Endometrial microvascular endothelial cells (primary cell): ENCODE results near the gene TEX35. TPM values are rescaled to one million over a fixed set of nuclear protein-coding genes. Genes with fewer than 3 reads are reported as not detected.

ENCODE experiments used
- in situ Hi-C: cut with HindIII; loops from 2 replicates; pipeline ENCODE4 v1.10.0; 2017; ENCODE audit warnings: low sequenced_read_pairs, low pct_unique_long_range_greater_than_20kb; ENCODE audit errors: inconsistent ontology term
- total RNA-seq: library from RNA; depleted of rRNA; stranded (reverse); fragments of >200 nt; gene quantifications from one replicate; pipeline ENCODE4 v1.2.3, GENCODE V29; 2015; ENCODE audit errors: inconsistent ontology term

The TEX35 gene
- not detected for total RNA-seq

DNA sequence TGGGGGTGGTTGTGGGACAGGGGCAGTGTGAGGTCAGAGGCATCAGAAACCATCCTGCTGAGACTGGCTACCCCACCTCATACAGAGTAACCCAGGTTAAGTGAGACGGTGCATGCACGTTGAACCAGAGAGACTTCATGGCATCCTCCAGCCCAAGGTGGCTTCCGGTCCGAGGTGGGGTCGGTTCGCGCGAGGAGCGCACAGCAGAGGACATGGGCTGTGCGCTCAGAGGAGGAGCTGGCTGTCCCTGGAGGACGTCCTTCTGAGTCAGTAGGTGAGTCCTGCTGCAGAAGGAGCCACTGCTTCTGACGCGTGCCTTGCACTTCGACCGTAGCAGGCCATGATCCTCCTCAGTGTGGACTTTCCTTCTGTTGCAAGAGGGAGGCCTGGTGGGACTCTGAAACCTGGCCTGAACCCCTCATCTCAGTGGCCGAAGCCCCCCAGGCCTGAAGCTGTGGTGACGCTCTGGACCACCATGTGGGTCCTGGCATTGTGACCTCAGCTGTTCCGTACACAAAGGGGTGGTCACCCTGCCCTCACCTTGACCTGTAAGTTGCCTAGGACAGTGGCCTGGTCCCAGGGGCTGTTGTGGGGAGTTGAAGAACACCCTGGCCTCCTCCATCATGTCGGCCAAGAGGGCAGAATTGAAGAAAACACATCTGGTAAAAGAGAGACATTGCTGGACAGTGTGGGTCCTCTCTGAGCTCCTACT lies at the start of gene TEX35:
TEX35 (plus strand) TSS at position 544 of the 712 bp plus-strand sequence; CDS start at position 624, 80 bp downstream.
- in situ Hi-C loops, result no loop called here

DNA sequence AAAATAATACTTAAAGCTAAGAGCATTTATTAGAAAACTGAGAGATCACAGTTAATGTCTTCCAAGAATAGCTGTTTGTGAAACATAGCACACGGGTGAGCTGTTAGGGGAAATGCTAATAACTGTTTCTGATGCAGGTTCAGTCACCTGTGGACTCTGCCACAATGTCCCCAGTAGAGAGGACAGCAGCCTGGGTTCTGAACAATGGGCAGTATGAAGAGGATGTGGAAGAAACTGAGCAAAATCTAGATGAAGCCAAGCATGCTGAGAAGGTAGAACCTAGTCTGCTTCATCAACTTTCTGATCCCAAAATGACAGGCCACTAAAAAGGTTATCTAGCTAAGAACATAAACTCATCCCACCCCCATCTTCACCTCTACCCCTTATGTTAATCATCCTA lies 48.8 kb upstream of the TEX35 start:
- in situ Hi-C loops, result no loop called here

DNA sequence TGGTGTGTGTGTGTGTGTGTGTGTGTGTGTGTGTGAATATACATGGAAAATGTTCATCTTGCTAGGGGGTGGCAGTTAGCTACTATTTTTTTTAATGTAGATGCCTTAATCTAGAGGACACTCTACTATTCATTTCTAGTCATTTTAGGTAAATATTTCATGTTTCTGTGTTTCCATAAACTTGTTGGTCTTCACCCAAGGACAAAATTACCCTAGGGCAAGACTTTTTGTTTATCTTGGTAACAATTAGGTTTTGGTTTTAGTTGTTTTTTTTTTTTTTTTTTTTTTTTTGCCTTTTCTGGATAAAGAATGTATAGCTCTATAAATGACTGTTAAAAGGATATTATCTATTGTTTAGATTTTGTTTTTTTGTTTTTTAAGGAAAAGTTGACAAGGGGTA lies 48.3 kb upstream of the TEX35 start:
- in situ Hi-C loops, result no loop called here

DNA sequence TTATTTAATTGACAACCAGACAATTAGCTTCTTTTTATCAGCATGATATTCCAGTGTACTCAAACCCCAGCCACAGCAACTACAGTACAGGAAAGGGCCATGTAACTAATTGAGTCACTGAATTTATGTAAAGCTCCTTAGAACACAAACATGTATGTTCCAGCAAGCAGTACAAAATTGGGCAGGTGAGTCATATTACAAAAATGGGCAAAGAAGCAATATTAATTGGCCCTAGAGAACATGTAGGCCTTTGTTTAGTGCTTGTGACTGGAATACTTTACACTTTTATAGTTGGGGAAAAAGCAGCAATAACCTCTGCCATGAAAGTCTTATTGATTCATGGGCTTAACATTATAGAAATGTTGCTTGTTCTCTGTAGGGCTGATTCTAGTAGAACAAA lies 47.9 kb upstream of the TEX35 start:
- in situ Hi-C loops, result no loop called here

DNA sequence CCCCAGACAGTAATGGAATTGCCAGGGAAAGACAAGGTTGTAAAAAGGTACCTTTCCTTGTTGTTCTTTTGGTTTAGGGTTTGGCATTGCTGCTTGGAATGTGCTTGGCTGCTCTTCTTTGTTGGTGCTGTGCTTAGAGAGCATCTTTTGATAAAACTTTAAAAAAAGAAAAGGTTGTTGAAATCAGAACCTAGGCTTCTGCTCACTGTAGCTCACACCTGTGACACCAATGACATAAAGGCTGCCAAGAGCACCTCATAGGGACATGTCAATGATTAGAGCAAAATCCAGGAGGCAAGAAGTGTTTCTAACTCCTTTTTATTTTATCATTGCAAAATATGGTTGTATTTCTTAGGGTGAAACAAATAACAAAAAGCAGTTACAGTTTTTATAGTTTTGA lies 45.1 kb upstream of the TEX35 start:
- in situ Hi-C loops, result no loop called here

DNA sequence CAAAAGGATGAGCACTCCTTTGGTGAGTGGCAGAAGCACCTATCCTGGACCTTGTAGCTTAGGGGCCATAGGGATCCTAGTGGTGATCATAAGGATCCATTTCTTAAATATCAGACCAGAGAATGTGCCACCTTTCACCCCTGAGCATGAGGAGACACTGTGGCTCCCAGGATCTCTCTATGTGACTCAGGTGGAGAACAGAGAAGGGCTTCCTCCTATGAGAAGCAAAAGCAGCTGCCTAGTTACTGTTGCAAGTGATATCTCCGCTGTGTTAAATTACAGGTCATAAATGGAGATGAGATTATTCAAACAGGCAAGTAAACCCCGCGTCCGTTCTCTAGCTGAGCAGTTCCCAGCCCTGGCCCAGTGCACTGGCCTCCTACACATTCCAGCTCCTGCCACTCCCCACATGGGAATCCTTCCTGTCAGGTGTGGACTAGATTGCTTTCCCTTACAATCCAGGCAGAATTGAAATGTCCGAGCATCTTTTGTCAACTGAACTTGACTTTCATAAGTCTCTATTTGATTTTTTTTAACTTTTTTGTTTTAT lies 42.4 kb upstream of the TEX35 start:
- in situ Hi-C loops, result no loop called here

DNA sequence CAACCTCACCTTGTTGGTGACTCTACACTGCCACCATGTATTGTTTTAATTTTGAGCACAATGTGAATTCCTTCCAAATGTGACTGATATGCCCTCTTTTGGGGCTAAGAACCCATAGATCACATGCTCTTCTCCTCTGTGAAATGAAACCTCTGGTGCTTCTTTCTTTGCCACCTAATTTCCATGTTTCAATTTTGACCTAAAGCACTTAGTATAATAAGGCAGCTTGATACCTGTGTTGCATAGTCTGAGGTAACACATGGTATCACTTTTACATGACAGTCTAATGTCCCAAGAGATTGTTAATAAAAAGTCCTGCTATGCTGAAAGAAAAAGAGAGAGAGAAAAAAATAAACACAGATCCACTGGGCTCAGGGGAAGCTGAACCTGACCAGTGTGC lies 40.4 kb upstream of the TEX35 start:
- in situ Hi-C loops, result no loop called here

DNA sequence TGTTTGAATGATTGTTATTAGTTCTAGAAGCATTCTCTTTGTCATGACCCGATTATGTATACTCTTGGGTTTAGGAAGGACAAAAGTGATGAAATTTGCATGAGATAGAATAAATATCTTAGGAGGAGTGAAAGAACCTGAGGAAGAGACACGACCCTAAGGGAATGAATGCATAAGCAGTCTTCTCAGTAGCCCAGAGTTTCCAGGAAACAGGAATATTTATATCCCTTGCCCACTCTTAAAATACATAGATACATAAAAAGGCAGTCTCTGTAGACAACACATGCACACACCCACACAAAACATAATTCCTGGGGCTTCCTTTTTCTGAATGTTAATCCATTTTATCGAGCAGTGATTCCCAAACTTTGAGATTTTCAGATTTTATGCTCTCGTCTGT lies 35.5 kb upstream of the TEX35 start:
- in situ Hi-C loops, result no loop called here

DNA sequence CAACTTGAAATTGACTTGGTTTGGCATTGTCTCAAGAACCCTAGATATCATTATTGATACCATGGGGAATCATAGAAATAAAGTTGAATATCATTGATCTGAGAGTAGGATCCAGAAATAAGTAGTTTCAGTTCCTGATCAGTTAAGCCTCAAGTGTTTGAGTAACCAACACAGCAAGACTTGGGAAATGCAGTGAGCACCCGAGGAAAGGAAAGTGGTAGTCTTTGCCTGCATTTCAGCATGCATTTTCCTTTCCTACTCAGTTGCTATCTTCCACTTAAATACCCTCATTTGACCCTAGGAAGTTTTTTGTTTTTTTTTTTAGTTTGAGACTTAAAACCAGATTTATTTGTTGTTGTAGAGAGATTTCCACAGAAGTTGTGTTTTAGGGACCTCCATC lies 35.1 kb upstream of the TEX35 start:
- in situ Hi-C loops, result no loop called here

DNA sequence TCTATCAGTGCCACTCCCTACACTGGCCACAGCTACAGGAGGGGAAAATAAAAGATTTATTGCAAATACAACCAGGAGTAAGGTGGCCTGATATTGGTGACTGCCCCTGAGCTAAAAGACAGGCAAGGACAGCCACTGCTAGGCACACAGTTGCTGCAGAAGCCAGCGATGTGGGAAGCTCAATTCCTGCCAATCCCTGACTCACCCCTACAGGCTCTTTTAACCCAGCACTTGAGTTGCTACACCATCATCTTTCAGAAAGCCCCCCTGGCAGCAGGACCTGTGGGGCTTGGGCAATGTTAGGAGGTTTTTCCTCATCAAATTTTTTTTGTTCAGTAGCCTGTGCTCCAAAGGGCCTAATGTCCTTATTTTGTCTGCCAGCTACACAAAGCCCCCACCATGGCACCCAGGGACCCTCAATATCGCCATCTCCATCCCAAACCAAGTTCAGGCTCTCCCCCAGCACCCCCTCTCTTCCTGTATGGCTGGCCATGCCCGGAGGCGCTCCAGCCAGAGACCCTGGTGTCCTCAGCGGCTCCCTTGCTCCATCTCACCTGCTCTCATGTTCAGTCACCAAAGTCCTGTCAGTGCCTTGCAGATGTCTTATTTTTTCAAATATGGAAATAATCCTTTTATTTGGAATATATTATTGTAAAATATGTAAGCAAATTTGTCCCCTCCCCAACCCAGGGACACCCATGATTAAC lies 29.5 kb upstream of the TEX35 start:
- in situ Hi-C loops, result no loop called here

DNA sequence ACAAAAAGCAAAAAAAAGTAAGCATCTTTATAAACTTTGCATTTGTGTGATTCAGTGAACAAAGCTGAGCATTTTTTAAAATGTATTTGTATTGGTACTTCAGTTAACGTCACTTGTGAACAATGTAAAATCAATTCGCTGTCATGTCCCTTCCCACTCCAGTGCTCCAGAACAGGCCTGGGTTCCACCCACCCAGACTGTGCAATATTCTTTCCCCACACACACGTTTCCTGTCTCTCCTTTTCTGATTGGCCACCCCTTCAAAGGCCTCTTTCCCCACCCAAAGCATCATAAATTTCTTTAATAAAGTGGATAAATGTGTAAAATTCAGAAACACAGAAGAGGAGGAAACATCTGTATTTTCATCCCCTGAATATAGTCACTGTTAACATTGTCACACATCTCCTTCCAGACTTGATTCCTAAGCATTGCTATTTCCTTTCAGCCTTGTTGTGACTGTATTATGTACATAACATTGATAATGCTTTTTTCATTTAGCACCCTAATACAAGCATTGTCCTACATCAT lies 28.1 kb upstream of the TEX35 start:
- in situ Hi-C loops, result no loop called here

DNA sequence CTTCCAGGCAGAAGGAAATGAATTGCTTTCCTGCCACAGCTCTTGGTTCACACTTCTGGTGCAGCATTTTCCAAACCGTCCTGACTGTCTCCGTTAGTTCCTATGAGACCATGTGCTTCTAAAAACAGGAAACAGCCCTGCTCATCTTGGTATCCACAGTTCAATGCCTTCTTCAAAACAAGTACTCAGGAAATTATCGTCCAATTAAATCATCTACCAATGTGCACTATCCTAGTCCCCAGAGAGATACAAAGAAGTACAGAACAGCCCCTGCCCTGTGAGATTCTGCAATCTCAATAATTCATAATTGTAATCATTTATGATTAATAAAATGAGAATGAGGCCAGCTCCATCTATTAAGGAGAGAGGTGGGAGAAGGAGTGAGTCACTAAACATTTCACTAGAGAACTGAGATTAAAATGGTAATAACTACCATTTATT lies 27.3 kb upstream of the TEX35 start:
- in situ Hi-C loops, result no loop called here

DNA sequence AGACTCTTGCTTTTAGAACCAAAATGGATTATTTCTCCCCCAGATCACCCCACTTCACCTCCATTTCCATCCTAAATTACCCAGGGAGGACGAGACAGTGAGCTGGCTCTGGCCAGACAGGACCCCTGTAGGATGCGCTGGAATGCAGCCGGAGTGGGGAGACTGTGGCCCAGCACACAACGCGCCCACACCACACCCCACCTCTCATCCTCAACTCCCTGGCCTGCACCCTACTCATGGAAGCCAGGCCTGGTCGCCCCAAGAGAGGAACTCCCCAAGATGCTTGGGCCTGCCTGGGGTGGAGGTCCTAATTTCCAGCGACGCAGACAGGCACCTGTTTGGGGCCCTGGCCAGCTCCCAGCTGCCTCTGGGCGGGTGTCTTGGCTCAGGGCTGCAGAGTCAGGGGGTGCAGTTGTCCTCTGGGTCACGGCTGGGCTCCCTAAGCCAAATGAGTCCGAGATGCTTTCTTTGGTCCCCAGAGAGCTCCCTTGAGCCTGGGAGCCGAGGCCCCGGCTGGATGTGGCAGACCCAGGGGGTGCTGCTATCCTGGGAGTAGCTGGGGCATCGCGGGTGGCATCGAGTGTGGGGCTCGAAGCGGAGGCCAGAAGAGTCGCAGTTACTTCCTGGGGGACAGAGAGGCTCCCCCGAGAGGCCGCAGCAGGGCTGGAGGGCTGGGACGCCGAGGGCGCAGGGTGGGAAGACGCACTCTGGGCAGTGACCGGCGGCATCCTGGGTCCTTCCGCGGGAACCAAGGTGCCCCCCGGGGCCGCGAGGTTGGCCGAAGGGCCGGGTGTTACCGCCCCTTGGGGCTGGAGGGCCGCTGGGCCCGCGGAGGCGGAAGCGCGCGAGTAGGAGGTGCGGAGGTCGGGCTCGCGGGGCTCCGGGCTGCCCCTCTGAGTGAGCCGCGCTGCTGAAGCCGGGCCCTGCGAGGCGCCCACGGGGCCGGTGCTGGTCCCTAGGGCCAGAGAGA lies 26.5 kb upstream of the TEX35 start:
- in situ Hi-C loops, result no loop called here

DNA sequence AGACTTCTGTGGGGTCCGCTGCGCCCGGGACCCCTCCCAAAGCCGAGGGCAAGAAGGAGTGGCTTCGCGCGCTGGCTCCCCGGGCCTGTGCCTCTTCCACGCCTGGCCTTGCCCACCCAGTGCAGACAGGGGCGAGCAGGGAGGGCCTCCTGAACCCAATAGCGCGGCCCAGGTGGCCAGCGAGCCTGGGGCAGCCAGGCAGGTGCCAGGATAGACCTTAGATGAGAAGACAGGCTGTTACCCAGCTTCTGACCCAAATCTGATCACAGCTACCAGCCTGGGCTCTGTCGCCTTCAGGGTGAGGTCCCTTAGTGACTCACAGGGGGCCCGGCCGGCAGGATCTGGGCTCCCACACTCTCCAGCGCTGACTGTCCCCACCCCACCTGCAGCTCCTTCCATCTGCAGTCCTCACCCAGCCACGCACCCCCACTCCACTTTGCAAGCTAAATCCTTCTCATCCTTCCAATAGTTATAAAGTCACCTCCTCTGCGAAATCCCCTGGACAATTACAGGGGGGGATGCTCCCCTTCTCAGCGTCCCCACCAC lies 25.8 kb upstream of the TEX35 start:
- in situ Hi-C loops, result no loop called here

DNA sequence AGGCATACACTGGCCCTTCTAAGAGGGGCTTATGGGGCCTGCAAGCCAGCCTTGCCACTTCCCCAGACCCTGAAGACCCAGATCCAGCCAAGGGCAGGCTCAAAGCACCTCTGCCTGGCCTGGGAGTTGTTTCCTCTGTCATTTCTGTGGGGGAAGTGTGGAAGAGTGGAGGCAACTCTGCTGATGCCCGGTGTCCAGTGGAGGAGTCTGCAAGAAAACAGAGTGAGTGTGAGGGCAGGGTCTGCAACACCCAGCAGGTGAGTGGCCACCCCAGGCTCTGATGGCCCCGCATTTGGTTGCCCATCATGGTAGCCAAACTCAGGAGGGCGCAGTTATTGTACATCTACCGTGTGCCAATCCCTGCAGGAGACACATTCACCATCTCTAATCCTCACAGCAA lies 24.5 kb upstream of the TEX35 start:
- in situ Hi-C loops, result no loop called here

DNA sequence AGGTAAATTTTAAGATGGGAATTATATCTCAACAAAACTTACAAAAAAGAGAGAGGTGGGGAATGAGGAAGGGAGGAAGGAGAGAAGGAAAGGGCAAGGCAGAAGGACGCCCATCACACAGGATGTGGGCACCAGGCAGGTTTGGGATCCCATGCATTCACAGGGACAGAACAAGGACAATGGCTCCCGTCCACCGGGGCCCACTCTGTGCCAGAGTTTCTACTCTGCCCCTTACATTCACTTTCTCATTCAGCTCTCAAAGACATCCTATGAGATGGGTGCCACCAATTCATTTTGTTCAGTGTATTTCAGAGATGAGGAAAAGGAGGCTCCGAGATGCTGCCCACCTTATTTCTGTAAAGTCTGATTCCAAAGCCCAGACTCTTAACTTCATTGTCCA lies 23.5 kb upstream of the TEX35 start:
- in situ Hi-C loops, result no loop called here

DNA sequence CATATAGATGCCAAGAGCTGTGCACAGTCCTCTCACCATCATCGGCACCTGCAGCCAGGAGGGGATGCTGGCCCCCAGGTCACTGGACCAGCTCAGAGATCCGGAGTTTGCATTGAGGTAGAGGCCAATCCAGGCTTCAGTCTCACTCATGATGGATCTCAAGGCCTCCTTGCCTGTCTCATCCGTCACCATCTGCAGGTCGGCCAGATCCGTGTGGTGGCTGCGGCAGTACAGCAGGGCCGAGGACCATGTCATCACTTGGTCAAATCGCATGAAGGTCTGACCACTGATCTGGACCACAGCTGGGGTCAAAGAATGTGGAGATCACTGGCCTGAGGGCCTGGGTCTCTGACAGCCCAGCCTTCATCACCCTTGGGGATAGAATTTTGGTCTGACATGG lies 22.8 kb upstream of the TEX35 start:
- in situ Hi-C loops, result no loop called here

DNA sequence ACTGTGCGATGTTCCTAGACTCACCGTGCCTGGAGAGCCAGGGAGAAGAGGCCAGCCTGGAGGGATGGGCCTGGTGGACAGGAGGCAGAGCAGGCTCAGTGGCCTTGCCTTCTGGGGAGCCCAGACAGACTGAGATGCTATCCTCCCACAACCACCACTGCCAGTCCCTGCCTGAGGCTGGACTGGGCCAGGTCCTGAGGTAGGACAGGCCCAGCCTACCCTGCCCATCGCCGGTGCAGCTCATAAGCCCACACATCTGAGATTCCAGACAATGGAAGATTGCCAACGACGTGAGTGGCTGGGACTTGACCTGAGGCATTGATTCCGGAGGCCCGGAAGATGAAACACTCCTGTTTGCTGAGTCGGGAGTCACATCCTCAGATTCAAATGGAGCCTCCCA lies 21.9 kb upstream of the TEX35 start:
- in situ Hi-C loops, result no loop called here

DNA sequence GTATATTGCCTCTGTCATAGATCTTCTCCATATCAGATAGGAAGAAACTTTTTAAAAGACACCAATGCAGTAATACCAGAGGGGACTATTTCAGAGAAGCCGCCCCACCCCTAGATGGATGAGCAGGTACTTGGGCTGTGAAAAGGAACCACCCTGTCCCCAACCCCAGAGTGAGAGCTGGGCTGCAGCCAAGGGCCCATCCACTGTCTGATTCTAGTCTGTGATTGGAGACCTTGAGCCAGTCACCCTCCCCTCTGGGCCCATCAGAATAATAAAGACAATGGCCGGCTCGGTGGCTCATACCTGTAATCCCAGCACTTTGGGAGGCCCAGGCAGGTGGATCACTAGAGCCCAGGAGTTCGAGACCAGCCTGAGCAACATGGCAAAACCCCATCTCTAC lies 21.2 kb upstream of the TEX35 start:
- in situ Hi-C loops, result no loop called here
